GM21381 (cell line): ENCODE data around the gene PEX11A.
"Not testable (repeated sequence)": the region's sequence is repeated elsewhere in the genome, so short reads cannot be mapped to it uniquely, and the experiment has no call there.

Source experiments
- ATAC-seq: cut with Tn5 transposase; IDR thresholded peaks from one replicate; pipeline ENCODE4 v1.9.1; 2021; ENCODE audit warnings: mild to moderate bottlenecking, moderate library complexity; ENCODE audit not compliant: unreplicated experiment

Gene PEX11A, protein sequence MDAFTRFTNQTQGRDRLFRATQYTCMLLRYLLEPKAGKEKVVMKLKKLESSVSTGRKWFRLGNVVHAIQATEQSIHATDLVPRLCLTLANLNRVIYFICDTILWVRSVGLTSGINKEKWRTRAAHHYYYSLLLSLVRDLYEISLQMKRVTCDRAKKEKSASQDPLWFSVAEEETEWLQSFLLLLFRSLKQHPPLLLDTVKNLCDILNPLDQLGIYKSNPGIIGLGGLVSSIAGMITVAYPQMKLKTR

DNA sequence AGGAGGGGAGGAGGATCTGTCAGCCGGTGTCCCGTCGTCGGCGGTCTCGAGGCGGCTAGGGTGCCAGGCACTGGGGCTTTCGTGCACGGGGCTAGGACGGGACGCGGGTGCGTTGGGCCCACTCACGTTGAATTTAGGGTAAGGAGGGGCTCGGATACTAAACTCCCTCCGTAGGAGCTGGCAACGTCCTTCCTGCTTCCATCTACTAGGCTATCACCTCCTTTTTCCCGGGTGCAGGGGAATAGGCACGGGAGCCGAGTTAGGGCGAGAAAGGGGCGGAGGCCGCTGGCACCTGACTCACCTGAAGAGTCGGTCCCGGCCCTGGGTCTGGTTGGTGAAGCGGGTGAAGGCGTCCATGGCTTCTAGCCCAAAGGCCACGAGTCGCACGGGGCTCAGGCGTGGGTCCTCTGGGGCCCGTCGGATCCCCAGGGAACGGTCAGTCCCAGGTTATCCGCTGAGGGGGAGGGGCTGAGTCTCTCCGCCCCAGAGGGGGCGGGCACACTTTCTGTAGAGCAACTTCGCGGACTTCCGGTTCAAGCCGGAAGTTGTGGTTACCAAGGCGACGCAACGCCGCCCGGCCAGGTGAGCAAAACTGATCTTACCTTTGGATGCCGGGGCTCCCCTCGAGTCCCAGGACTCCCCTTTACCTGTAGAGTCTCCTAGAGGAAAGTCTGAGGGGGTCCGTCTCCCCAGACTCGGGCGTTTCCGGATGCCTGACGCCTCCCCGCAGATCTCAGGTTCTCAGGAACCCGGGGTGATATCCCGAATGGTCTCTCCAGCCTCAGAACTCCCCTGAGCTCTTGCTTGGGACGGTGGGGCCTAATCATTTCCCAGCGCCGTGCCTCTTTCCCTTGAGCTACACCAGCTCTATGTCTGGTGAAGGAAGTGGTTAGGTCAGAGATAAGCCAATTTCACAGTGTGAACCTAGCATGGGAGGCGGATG, at the start of gene PEX11A, which contains the start of gene WDR93:
Gene PEX11A (minus strand): TSS at position 479 of the 943 bp plus-strand sequence. CDS start 122 bp downstream, at position 357.
Gene WDR93 (plus strand): TSS at position 536 of the 943 bp plus-strand sequence. CDS start 10,936 bp downstream, outside the sequence.
- peak; percentile 91 for ATAC-seq

DNA sequence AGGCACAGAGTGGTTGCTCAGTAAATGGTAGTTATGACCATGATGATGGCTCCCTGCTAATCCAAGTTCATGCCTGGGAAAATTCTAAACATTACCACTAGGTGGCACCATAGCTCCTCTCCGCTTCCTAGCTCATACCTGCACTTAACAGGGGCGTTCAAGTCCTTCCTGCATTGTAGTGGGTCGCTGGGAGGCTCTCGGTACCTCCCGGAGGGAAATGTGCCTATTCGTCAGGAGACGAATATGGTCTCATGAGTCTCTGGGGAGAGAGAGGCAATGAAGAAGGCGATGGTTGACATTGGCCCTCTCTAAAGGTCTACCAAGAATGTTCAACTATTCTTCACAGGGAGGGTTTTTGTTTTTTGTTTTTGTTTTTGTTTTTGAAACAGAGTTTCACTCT, 49.6 kb upstream of the PEX11A start:
- ATAC-seq, result peak; percentile 65

DNA sequence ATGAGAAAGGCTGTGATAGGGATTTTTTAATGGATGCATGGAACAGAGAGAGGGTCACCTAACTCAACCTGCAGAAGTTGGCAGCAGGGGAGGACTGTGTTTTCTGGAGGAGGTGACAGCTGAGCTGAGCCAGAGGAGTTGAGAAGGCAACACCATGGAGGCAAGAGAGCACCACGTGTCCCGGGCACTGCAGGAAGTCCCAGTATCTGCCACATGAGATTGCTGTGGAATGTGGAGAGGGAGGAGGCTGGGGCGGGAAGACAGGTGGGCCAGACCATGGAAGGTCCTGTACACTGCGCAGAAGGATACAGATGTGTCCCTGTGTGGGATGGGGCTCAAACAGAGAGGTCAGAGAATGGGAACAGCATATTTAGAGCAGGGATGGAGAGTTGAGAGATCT, 45.2 kb upstream of the PEX11A start:
- no peak for ATAC-seq

DNA sequence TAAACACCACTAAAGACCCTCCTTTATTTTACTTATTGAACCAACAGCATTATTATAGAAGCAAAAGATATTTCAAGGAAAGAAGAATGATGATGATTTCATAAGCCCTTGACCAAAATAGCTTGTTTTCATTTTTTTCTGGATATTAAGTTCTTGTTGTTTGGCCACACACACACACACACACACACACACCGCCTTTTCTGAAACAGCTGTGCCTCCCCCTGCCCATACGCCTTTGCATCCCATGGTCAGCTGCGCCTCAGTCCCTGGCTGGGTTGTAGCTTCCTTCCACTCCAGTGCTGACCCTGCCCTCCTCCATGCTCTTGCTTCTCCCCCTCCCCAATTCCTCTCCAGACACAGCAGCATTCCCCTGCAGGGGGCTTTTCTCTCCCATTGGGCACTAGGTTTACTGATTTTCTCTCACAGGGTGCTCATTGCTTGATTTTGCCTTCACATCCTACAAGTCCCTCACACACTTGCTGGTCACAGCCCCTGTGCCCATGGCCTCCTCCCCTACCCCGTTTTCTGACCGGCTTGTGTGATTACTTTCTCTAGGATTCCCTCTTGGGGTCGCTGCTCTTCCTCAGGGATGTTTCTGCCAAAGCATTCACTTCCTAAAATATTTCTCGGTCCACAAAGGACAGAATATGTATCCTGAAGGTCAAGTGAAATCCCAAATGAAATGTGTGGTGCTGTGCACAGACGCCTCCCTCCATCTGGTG, 42.1 kb upstream of the PEX11A start:
- ATAC-seq, result no peak

DNA sequence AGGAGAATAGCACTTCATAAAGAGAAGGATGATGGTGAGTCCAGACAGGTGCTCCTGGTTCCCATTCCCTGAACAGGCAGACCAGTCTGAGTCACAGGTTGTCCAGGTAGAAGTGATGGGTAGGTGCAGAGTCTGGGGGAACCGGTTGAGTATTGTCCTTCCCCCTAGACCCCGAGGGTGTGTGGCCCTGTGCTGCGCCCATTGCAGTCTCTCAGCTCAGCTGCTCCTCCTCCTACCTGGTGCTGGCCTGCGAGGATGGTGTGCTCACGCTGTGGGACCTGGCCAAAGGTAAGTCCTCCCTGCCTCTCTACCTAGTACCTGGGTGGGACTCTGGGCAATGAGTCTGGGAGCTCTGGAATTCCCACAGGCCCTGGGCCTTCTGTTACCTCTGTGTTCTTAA, 40.7 kb upstream of the PEX11A start:
- ATAC-seq, result no peak

DNA sequence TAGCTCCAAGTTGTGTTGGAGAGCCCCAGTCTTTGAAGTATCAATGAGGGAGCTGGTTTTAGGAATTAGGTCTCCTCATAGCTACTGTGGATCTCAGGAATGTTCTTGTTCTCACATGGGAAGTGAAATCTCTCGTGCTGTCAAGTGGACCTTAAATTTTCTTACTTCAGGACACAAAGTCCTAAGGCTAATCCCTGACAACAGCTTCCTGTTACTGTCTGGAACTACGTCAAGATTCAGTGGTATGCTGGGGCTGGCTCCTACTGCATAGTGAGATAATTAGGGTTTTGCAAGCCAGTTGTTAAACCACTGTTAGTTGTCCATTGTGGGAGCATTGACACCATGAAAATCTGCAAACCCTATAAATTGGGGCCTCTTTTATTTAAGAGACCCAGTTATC, 37.7 kb upstream of the PEX11A start:
- ATAC-seq, result no peak

DNA sequence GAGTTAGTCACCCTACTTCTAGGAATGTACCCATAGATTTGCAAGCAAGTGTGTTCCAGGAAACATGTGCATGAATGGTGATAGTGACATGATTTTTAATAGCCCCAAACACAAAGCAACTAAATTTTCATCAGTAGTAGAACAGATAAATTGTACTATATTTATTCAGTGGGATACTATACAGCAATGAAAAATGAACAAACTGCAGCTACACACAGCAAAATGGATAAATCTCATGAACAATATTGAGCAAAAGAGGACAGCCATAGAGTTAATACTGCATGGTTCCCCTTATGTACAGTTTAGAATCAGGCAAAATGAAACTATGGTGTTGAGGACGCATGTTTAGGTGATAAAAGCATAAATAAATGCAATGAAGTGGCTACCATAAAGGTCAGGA, 34.5 kb upstream of the PEX11A start:
- ATAC-seq, result no peak

DNA sequence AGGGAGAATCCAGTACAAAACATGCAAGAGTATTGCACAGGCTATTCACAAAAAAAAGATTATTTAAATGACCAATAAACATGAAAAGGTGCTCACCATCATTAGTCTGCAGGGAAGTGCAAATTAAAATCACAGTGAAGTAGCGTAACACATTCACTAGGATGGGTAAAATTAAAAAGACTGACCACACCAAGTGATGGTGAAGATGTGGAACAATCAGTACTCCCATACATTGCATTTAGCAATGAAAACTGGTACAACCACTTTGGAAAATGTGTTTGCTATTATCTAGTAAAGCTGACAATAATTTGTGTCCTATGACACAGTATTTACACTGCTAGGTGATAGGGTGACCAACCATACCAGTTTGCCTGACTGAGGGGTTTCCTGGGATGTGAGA, 34.1 kb upstream of the PEX11A start:
- no peak for ATAC-seq

DNA sequence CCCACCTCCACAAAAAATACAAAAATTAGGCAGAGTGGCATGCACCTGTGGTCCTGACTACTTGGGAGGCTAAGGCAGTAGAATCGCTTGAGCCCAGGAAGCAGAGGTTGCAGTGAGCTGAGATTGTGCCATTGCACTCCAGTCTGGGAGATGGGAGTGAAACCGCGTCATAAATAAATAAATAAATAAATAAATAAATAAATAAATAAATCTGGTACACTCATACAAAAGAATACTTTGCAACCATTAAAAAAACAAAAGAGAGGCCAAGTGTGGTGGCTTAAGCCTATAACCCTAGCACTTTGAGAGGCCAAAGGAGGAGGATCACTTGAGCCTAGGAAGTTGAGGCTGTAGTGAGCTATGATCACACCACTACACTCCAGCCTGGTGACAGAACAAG, 32.5 kb upstream of the PEX11A start:
- no peak for ATAC-seq

DNA sequence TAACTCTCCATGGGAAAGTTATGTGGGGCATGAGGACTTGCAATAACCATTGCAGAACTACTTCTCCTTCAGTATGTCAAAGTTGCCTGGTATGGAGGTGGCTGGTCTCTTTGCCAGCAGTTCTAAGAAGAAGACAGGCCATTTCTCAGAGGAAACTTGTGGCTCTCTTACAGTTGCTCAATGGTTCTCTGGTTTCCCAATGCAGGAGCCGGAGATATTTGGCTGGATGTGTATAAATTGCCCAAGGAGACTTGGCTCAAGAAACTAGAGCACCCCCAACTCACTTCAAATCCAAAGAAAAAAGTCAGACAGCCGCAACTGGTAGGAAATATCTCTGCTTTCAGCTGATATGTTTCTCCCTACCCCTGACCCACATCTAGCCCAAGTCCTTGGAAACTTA, 24.2 kb upstream of the PEX11A start:
- no peak for ATAC-seq

DNA sequence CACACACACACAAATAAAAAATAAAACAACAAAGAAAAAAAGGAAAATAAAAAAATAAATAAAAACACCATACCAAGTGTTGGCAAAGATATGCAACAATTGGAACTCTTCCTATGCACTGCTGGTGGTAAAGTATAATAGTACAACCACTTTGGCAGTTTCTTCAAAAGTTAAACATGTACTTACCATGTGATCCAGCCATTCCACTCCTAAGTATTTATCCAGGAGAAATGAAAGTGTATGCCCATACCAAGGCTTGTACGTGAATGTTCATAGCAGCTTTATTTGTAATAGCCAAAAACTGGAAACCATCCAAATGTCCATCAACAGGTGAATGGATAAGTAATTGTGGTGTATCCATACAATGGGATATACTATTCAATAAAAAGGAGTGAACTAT, 17.0 kb upstream of the PEX11A start:
- no peak for ATAC-seq

DNA sequence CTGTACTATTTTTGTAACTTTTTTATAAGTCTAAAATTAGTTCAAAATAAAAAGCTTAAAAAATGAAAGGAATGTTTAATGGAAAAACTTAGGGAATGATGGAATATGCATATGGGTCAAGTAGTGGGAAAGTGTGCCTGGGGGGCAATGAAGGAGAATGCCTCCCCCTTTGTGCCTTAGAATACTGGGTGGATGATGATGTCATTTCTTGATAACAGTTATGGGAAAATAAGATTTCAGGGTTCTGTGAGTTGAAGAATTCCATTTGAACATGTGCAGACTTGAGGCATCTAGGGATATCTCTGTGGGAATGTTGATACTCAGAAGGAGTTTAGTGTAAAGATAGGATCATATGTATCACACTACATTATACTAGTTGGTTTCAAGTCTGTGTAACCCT, 13.9 kb upstream of the PEX11A start:
- no peak for ATAC-seq

DNA sequence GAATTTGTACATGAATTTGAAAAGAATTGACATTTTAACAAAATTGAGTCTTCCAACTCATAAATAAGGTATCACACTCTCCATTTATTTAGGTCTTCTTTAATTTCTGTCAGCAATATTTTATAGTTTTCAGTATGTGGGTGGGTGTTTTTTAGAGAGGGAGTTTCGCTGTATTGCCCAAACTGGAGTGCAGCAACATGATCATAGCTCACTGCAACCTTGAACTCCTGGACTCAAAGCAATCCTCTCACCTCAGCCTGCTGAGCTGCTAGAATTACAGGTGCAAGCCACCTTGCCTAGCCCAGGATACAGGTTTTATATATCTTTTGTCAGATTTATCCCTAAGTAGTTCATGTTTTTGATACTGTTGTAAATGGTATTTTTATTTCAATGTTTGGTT, 4.6 kb upstream of the PEX11A start:
- no peak for ATAC-seq

DNA sequence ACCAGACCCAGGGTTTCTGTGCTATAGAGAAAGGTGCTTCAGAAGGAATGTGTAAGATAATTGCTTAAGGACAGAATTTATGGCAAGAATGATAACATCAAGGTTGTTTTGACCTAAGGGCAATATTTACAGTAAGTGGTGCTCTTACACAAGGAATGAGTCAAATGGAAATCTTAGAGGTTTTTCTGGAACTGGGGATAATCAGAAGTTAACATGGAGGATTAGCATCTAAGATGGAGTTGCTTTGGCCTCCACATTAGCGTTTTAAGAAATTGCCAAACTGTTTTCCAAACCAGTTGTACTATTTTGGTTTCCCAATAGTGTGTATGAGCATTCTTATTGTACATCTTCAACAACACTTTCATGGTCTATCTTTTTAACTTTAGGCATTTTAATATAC, 3.1 kb upstream of the PEX11A start:
- no peak for ATAC-seq

DNA sequence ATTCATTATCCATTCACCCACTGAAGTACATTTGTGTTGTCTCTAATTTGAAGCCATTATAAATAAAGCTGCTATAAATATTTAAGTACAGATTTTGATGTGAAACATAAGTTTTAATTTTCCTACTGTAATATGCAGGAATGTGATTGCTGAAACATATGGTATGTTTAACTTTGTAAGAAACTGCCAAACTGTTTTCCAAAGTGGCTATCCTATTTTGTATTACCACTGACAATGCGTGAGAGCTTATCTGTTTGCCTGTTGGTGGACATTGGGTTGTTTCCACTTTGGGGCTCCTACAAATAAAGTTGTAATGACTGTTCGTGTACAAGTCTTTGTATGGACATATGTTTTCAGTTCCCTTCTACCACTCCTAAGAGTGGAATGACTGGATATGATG, 2.5 kb upstream of the PEX11A start:
- no peak for ATAC-seq

DNA sequence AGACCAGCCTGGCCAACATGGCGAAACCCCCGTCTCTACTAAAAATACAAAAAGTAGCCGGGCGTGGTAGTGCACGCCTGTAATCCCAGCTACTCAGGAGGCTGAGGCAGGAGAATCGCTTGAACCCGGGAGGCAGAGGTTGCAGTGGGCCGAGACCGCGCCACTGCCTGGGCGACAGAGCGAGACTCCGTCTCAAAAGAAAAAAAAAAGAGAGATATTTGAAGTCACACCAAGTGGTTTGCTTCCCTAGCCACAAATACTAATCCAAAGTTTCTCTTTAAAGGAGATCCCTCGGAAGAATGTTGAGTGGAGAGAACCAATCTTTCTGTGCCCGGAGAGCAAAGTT, 651 bp downstream of the PEX11A start:
- ATAC-seq, result not testable (repeated sequence)

DNA sequence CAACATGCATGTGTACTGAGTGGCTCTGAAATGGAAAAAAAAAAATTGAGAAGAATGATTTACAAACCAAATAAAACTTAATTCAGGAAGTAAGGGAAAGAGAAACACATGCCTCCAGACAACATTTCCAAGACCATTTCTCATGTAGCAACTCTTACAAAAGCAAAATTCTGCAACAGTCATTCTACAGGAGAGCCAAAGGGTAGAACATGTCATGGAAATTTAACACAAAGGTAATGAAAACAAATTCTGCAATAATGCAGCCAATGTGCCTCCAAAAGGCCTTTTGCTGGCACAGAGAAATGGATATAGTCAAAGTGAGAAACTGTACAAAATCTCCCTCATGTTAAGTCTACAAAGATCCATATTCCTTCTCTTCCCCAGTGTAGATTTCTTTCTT, 4.0 kb downstream of the PEX11A start:
- no peak for ATAC-seq

DNA sequence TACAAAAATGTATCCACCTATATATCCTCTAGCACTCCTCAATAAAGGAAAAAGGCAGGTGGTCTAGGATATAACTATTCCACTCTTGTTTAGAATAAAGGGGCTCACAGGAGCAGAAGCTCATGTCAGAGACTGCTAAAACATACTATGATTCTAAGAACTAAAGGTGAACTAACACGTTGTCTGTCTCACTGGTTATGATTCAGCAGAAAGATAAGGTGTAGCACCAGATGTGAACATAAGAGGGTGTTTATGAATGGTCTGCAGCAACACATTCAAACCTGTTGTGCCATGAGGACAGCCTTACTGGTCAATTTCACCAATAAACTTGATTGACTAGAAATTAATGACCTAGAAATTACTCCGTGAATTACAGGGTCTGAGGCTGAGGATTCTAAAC, 4.6 kb downstream of the PEX11A start:
- ATAC-seq, result no peak

DNA sequence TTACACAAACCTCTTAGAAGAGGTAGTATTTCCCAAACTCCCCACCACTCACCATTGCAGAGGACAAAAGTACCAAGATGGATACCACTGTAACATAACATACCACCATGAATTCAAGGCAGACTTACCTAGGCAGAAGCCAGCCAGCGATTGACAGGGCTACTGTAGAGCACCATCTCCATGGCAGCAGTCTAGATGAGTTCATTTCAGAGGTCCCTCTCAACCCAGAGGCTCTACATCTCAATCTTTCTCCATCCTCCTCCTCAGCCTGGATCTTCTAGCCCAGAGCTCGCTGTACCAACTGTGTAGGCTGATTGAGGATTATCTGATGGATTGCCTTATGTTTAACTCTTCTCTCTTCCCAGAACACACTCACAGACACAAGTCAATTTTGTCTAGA, 9.4 kb downstream of the PEX11A start:
- ATAC-seq, result no peak

DNA sequence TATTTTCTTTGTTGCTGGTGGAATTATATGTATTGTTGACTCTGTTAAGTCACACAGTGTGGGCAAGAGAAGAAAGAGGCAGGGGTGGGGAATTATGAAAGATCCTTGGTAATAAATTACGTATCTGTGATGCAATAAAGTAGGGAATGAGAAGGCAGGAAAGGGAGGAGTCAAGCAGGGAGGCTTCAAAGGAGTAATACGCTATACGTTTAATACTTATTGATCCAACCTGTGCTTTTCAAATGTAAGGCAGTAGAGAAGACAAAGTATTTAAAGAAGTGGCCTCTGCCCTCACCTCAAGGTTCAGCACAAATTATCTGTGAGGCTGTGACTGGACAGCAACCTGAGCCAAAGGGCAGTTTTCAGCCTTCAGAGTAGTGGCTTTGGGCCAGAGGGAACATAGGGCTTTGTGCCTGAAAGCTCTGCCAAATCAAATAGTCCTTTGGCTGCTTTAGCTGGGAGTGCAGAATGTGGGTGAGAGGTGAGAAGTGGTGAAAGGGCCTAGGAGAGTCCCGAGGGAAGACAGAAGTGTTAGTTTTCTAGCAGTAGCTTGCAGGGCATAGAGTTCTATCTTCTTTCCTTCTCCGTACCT, 10.2 kb downstream of the PEX11A start:
- ATAC-seq, result no peak

DNA sequence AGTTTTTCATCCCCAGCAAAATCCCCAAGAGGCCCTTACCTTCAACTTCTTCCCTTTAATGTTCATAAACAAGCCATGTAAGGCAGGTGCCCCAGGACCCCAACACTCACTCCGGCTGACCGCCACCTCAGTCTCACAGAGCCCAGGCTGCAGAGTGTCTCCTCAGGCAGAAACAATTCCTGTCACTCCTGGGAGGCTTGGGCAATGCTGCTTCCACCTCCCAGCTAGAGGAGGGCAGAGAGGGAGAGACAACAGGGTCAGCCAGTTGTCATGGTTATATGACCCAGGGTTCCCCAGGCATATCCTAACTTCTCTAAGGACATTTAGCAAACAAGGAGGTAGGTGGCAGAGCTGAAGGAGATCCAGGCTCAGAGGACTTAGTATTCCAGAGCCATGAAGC, 11.3 kb downstream of the PEX11A start, which contains the start of gene PLIN1:
Gene PLIN1 (minus strand): TSS at position 156 of the 400 bp plus-strand sequence. CDS start 1,878 bp downstream, outside the sequence.
- no peak for ATAC-seq
